C4-2B (cell line): Measurements from ENCODE around the gene DNM3.

Source experiments
- H3K27ac ChIP-seq: fragments of 450-650 bp; 2 replicates; pipeline ENCODE4 v1.5.1; 2017
- CTCF ChIP-seq: fragments of 450-650 bp; conservative IDR thresholded peaks from 2 replicates; pipeline ENCODE4 v1.5.1; 2017; ENCODE audit warnings: mild to moderate bottlenecking
- ZFX ChIP-seq: fragments of 450-650 bp; IDR thresholded peaks from 2 replicates; pipeline ENCODE4 v1.6.1; 2017

DNM3 gene

GRCh38 chr1:172125250-172125649 lies 284.0 kb downstream of the DNM3 start:
- TF ChIP-seq CTCF (no peak), ZFX (no peak)
- no peak overlapping the region for H3K27ac ChIP-seq

- TF ChIP-seq ZFX = no peak
- TF ChIP-seq CTCF = no peak
- no peak overlapping the region for H3K27ac ChIP-seq
Measured at GRCh38 chr1:172125812-172126430, 284.6 kb downstream of the DNM3 start.

- no peak for TF ChIP-seq ZFX
- no peak for TF ChIP-seq CTCF
- H3K27ac ChIP-seq = no peak overlapping the region
Measured at GRCh38 chr1:172132836-172133235, 291.5 kb downstream of the DNM3 start.

- H3K27ac ChIP-seq = no peak overlapping the region
- TF ChIP-seq ZFX = no peak
- no peak for TF ChIP-seq CTCF
Measured at GRCh38 chr1:172134087-172134731, 292.9 kb downstream of the DNM3 start.

- no peak for TF ChIP-seq ZFX
- TF ChIP-seq CTCF = peak; percentile 72
- no peak overlapping the region for H3K27ac ChIP-seq
Measured at GRCh38 chr1:172135076-172135672, 293.9 kb downstream of the DNM3 start.

- TF ChIP-seq CTCF (no peak), ZFX (no peak)
- no peak overlapping the region for H3K27ac ChIP-seq
Measured at GRCh38 chr1:172135978-172136610, 294.8 kb downstream of the DNM3 start.

GRCh38 chr1:172136925-172137324 lies 295.6 kb downstream of the DNM3 start:
- TF ChIP-seq ZFX = no peak
- TF ChIP-seq CTCF = no peak
- no peak overlapping the region for H3K27ac ChIP-seq
